GM21360 (cell line): ENCODE results near the gene NEURL2.
A peak's percentile ranks its signal among the peaks of the same experiment; 100 is the strongest.
"Not testable (repeated sequence)": the region's sequence is repeated elsewhere in the genome, so short reads cannot be mapped to it uniquely, and the experiment has no call there.

Experiments
- ATAC-seq: cut with Tn5 transposase; IDR thresholded peaks from one replicate; pipeline ENCODE4 v1.9.1; 2021; ENCODE audit warnings: mild to moderate bottlenecking, moderate library complexity; ENCODE audit not compliant: unreplicated experiment

The NEURL2 gene

DNA sequence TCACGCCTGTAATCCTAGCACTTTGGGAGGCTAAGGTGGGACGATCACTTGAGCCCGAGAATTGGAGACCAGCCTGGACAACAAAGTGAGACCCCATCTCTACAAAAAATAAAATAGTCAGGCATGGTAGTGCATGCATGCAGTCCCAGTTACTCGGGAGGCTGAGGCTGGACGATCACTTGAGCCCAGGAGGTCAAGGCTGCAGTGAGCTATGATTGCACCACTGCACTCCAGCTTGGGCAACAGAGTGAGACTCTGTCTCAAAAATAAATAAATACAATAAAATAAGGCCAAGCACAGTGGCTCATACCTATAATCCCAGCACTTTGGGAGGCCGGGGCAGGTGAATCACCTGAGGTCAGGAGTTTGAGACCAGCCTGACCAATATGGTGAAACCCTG, 10.3 kb upstream of the NEURL2 start:
- not testable (repeated sequence) for ATAC-seq

DNA sequence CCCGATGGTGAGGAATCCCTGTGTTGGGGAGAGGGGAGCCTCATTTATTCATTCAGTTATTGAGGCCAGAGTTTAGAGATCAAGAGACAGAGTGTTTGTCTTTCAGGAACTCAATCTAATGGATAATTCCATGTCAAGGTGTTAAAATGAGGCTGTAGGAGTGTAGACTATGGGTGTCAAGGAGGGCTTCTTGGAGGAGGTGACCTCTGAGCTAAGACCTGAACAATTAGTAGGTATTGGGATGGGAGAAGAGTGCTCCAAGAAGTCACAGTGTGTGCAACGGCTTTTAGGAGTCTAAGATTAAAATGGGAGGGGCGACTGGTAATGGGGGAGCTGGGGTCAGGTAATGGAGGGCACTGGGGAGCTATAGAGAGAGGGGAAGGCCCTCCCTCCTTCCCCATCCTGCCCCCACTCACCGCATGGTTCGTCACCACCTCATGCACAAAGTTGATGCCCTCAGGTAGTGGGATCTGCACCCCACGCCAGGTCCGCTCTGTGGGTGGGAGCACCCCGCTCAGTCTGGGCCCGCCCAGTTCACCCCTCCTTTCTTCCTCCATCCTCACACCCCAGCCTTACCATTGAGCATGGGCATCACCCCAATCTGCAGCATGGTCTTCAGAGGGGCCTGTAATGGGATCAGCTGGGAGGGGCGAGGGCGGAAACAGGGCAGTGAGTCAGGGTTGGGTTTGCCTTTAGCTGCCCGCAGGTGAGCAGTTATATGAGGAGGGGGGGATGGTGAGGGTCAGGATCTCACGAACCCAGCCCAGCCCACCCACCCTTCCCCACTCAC, 8.2 kb upstream of the NEURL2 start:
- no peak for ATAC-seq

DNA sequence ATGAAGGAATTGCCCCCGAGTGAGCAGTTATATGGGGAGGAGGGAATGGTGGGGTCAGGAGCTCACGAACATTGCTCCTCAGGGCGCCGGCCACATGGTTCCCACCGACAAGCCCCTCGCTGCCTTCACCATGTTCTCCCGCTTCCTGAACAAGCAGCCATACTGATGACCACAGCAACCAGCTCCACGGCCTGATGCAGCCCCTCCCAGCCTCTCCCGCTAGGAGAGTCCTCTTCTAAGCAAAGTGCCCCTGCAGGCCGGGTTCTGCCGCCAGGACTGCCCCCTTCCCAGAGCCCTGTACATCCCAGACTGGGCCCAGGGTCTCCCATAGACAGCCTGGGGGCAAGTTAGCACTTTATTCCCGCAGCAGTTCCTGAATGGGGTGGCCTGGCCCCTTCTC, 7.3 kb upstream of the NEURL2 start:
- ATAC-seq: no peak

DNA sequence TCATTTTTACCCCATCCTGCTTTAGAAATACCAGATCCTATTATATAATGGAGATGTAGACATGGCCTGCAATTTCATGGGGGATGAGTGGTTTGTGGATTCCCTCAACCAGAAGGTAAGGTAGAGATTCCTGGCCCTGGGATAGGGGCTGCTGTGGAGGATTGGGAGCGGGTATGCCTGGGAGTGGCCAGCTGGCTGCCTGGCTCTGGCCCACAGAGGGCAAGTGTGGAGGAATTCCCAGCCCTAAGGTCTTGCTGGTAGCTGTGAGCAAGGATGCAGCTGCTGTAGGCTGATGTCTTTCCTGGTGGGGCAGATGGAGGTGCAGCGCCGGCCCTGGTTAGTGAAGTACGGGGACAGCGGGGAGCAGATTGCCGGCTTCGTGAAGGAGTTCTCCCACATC, 6.7 kb upstream of the NEURL2 start:
- ATAC-seq: no peak

DNA sequence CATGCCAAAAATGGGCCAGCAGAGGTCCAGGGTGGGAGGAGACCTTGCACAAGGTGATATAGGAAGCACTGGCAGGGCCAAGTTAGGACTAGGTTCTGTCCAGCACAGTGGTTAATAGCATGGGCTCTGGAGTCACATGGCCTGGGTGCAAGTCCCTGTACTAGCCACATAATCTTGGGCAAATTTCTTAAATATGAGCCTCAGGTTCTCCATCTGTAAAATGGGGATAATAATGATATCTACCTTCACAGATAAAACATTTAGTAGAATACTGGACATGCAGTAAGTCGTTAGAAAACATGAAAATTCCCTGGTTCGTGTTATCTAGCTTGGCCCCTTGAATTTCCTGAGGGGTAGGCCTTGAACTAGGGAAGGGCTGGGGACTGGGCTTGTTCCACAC, 6.3 kb upstream of the NEURL2 start:
- ATAC-seq: no peak

DNA sequence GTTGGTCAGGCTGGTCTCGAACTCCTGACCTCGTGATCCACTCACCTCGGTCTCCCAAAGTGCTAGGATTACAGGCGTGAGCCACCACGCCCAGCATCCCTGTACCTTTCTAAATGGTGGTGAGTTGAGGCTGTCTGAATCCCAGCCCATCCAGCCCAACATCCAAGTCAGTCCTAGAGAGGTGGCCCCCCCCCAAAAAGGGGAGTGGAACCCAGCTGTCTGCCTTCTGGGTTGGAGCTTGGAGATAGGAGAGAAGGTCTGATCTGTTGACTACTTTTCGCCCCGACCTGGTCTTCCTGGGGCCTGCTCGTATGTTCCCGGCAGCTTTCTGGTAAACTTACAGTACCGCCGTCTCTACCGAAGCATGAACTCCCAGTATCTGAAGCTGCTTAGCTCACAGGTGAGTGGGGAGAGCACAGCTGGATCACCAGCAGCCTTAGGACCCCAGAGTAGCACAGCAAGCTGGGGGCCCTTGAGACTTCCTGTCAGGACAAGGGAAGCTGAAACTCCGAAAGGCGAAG, 5.7 kb upstream of the NEURL2 start:
- no peak for ATAC-seq

DNA sequence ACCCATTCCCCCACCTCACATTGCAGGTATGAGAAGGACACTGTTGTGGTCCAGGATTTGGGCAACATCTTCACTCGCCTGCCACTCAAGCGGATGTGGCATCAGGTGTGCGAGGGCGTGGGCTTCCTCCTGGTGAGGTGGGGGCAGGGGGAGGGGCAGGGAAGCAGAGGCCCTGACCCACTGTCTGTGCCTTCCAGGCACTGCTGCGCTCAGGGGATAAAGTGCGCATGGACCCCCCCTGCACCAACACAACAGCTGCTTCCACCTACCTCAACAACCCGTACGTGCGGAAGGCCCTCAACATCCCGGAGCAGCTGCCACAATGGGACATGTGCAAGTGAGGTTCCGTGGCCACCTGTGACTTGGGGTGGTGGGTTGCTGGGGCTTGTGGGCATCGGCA, 3.8 kb upstream of the NEURL2 start:
- ATAC-seq: no peak

DNA sequence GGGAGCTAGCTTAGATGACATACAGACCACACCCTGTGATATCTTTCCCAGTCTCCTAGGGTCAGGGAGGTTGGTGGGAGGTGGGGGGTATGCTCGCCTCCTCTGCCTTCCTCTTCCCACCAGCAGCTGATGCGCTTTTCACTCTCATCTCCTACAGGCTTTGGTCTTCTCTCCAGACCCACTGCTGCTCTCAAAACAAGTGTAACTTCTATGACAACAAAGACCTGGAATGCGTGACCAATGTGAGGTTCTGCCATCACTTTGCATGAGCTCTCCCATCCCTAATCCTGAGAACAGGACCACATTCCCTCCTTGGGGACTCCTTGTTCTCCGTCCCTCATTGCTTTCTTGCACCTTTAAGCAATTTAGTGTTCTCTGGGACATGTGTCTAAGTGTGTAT, 2.8 kb upstream of the NEURL2 start:
- no peak for ATAC-seq

DNA sequence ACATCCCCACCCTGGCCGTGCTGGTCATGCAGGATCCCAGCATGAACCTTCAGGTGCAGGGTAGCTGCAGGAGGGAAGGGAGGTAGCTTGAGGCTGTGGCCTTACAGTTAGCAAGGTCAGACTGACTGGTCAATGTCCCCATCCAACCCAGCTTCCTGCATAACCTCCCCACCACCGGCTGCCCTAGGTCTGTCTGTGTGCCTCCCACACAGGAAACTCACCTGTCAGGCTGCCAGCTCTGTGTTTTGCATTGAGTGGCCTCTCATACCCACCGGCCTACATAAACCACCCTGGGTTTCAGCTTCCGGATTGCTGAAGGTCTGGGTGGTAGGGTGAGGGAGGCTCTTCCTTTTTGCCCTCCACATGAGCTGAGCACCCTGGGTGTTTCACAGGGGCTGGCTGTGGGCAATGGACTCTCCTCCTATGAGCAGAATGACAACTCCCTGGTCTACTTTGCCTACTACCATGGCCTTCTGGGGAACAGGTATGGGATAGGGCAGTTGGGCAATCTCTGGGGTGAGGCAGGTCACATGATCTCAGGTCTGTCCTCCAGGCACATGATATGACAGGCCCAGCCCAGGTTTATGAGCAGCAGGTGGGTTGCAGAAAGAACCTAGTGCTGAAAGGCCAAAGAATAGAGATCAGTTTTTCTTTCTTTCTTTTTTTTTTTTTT, 2.0 kb upstream of the NEURL2 start:
- no peak for ATAC-seq

DNA sequence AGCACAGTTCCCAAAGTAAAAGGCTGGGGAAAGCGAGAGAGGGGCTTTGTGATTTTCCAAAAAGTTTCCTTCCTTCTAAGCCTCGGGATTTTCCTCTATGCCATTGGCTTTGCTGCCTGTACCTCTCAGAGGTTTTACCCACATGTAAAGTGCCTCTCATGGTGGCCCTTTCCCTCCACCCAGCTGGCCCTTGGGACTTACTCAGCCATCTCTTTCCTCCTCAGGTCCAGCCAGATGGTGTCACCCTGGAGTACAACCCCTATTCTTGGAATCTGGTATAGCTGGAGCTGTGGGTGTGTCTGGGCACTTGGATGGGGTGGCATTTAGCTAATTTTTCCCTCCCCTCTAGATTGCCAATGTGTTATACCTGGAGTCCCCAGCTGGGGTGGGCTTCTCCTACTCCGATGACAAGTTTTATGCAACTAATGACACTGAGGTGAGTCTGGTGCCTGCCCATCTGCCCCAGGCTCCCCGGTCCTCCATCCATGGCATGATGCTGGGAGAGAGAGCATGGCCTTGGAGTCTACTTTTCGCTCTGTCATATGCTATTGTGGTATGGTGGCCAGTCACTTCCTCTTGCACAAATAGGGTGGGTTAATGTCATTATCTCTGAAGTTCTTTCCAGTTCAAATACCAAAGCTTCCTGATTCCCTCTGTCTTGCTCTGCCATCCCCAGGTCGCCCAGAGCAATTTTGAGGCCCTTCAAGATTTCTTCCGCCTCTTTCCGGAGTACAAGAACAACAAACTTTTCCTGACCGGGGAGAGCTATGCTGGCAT, 1.2 kb upstream of the NEURL2 start:
- no peak for ATAC-seq

DNA sequence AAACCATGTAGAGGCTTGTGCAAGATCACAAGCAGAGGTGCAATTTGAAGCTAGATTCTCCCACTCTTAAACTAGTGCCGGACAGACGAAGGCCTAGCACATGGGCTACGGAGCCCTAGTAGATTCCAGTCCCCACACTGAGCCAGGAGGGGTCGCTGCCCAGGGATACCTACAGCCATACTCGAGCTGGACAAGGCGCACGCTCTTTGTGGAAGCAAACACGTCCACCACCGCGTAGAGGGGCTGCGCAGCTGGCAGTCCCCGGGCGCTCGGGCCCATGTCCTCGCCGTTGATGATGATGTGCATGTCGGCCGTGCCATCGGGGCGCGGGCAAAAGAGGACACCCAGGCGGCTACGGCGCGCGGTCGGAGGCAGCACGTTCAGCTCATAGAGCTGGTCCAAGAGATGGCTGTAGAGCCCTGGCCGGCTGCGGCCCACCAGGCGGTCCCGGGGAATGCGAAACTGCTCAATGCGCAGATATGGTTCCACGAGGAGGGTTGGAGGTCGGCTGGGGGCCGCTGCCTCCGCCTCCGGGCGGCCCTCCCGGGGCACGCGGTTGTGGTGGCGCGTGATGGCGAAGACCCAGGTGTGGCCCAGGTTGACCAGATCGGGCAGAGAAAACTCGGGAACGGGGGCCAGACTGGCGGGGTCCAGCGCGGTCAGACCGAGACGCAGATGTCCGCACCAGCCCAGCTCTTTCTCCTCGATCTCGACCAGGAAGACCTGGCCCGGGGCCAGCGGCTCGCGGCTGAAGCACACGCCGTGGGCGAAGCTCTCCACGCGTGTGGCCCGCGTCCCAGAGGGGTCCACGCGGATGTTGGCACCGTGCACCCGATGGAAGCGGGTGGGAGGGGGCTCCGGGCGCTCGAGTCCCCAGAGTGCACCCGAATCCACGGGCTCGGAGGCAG, 677 bp downstream of the NEURL2 start:
- ATAC-seq: no peak

DNA sequence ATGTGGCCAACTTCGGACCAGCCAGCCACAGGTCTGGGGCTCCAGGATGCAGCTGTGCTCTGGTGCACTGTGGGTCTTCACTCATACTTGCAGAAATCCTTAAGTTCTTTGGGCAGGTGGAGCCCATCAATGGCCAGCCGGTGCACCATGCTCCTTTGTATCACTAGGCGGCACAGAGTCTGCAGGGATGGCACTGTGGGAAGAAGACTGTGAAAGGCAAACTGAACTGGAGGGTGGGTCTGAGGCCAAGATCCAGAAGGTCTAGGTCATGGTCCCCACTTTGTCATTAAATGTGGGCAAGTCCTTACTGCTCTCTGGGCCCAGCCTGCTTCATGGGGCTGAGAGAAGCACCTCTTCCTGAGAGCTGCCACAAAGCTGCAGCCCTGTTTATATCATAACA, 2.3 kb downstream of the NEURL2 start:
- ATAC-seq: no peak

DNA sequence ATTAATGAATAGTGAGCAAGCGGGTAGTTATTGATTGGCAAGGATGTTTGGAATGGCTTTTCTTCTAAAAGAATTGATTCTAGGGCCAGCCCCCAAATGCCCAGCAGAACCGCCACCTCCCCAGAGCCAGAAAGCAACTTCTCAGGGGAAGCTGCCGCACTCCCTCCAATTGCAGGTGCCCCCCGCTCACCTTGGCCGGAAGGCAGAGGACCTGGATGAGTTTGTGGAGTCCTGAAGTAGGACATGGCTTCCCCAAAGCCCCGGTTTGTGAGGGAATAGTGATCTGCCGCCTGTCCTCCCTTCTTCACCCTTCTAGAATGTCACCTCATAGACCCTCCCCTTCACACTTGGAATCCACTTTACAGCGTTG, 3.7 kb downstream of the NEURL2 start, which contains the start of gene SPATA25:
Gene SPATA25, minus strand, starts transcription at position 277 of the 370 bp plus-strand sequence. Its CDS starts 32 bp downstream, at position 245.
- ATAC-seq: no peak

DNA sequence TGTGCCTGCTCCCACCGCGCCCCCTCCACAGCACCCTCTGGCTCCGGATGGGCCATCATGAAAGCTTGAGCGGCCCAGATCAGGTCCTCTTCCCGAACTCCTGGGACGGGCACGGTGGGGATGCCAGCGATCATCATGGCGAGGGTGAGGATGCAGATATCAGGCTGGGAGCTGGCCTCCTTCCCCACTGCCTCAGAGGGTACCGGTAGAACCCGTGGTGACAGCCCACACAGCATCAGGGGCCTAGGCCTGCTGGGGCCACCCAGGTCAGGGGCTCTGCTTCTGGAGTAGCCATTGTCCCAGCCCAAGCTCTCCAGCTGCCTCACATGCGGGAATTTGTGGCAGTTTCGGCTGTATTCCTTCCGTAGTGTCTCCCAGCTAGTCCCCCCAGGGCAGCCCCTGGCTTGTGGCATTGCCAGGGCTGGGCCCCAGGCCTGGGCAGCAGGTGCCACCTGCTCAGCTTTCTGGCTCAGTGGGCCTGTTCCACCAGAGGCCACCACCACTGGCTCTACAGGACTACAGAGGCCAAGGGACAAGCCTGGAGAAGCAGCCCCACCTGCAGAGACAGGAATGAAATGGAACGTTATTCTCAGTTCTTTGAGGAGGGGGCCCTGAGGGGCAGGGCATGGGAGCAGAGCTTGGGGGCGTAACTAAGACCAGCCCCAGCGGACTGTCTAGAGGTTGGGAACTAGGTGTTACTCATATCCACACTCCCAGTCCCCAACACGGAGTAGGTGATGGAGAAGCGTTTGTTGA, 4.2 kb downstream of the NEURL2 start:
- no peak for ATAC-seq

DNA sequence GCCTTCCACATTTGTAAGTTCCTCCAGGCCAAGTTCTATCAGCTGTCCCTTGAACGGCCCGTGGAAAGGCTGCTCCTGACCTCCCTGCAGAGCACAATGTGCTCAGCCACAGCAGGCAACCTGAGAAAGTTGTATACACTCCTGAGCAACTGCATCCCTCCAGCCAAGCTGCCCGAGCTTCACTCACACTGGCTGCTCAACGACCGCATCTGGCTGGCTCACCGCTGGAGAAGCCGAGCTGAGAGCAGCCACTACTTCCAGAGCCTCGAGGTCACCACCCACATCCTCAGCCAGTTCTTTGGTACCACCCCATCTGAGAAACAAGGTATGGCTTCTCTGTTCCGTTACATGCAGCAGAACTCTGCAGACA, 7.9 kb downstream of the NEURL2 start:
- no peak for ATAC-seq

DNA sequence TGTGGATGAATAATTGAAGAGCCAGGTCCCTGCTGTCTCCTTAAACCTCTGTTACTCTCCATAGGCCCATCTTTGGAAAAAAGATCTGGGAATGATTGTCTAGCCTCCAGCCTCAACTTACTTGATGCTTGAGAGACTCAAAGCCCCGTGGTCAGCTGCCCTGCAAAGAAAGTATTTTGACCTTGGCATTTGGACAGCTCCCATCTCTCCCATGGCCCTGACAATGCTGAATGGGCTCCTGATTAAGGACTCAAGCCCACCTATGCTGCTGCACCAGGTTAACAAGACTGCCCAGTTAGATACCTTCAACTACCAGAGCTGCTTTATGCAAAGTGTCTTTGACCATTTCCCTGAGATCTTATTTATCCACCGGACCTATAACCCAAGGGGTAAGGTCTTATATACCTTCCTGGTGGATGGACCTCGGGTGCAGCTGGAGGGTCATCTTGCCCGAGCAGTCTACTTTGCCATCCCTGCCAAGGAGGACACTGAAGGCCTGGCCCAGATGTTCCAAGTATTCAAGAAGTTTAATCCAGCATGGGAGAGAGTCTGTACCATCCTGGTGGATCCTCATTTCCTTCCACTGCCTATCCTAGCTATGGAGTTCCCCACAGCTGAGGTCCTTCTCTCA, 8.4 kb downstream of the NEURL2 start:
- ATAC-seq: no peak

DNA sequence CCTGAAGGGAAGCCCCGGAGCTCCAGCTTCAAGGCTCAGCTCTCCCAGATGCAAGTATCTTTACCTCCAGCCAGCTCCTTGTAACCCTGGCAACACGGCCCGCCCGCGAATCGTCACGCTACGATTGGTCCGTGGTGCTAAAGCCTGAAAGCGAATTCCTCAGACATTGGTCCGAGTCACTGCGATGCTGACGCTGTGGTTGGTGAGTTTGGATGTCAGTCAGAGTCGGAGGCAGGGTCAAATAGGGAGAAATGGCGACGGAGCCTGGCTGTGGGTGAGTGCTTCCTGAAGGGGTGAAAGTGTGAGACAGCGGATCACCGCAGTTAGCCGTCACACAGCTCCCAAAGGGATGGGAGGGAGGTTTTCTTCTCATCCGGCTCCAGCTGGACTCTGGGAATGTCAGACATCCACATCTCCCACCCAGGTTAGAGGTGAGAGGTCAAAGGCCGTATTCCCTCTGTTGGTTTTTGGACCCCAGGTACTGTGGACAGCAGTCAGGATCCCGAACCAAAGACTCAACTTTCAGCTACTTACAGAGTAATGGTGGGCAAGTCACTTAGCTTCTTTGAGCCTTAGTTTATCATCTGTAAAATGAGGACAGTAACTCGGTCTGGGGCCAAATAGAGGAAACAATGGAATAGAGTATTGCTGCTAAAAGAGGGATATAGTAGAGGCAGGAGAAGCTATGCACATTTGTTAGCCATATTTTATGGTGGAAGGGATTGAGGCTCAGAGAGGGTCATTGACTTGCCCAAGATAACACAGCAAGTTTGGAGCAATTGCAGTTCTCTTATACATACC, 9.8 kb downstream of the NEURL2 start, which contains the start of gene ZSWIM1:
Gene ZSWIM1, plus strand, starts transcription at position 240 of the 801 bp plus-strand sequence. CDS start 1,366 bp downstream, outside the sequence.
- ATAC-seq: peak; percentile 95

DNA sequence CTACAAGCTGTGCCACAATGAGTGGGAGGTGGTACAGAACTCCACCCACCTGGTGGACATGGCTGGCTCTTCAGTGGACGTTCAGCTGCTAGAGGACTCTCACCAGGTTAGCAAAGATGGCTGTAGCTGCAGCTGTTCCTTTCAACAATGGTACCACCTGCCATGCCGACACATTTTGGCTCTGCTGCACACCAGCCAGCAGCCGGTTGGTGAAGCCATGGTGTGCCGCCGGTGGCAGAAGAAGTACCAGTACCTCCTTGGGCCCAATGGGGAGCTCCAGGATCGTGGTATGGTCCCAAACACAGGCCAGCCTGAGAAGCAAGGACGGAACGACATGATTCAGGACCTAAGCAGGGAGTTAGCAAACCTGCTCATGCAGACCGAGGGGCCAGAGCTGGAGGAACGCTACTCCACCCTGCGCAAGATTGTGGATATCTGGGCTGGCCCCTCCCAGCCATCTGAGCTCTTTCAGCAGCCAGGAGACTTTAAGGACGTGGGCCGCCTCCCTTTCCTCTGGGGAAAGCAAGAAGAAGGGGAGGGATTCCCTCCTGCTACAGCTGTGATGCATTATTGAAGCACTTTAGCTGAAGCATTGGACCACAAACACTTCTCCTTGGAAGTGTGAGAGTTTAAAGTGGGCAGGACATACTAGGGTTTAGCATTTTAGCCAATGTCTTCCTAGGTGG, 12.8 kb downstream of the NEURL2 start:
- ATAC-seq: no peak
